ENCODE data around the gene SDK1.

DNA sequence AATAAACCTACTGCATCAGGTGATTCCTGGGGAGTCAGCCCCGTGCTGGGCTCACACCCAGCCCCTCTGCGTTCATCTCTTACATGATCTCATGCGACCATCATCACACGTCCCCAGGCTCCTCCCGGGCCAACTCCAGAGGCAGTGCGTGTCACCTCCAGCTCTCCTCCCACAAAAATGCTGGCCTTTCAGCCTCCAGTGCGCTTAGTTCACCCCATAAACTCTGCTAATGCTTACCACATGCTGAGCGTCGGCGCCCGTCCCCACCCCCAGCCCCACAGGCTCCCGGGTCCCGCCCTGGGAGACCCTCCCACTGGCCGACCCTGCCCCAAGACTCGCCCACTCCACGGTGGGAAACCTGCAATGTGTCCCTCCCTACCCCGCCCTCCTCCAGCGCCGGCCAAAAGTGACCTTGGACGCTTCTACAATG lies 816 bp upstream of the SDK1 start:
- TF ChIP-seq, protein P1, sequence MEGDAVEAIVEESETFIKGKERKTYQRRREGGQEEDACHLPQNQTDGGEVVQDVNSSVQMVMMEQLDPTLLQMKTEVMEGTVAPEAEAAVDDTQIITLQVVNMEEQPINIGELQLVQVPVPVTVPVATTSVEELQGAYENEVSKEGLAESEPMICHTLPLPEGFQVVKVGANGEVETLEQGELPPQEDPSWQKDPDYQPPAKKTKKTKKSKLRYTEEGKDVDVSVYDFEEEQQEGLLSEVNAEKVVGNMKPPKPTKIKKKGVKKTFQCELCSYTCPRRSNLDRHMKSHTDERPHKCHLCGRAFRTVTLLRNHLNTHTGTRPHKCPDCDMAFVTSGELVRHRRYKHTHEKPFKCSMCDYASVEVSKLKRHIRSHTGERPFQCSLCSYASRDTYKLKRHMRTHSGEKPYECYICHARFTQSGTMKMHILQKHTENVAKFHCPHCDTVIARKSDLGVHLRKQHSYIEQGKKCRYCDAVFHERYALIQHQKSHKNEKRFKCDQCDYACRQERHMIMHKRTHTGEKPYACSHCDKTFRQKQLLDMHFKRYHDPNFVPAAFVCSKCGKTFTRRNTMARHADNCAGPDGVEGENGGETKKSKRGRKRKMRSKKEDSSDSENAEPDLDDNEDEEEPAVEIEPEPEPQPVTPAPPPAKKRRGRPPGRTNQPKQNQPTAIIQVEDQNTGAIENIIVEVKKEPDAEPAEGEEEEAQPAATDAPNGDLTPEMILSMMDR (conservative IDR thresholded peaks at IDR 0.05): no peak
- TF ChIP-seq ZFX (IDR thresholded peaks at IDR 0.05): no peak
